ENCODE measurements around the gene IGF1.

The IGF1 gene

DNA sequence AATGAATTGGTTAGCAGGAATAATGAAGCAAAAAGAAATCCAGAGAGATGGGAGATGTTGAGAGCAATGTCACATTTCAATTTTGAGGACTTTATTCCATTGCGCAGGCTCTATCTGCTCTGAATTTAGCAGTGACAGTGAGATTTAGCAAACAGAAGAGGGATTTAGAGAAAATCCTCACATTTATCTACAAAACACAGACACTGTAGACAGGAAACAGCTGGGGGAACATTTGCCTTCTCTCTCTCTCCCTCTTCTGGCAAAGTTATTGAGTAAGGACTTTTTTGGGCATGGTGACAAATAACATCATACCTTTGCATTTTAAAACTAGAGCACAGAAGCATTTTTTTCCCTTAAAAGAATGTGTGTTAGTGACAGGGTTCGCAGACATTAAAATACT, at the start of gene IGF1:
TSS of gene IGF1 (minus strand) at position 158 of the 400 bp plus-strand sequence. CDS start 182 bp downstream, outside the sequence.
- DNase-seq (ENCODE audit: low read depth), result no peak

DNA sequence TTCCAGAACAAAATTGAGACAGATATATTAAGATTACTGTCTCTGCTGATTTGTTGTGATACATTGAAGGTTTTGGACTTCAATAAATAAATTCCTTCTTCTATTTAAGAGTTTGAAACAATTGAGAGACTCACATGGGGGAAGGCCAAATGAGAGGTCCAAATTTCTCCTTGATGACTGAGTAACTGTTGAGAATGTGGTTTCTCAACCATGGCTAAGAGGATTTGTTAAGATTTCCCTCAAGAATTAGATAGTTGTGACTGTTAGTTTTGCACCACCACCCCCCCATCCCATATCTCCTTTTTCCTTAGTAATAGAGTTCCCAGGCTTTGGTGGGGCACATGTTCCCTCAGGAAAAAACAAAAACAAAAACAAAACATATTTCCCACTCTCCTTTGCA, 47.7 kb upstream of the IGF1 start:
- DNase-seq (ENCODE audit: low read depth), result no peak

DNA sequence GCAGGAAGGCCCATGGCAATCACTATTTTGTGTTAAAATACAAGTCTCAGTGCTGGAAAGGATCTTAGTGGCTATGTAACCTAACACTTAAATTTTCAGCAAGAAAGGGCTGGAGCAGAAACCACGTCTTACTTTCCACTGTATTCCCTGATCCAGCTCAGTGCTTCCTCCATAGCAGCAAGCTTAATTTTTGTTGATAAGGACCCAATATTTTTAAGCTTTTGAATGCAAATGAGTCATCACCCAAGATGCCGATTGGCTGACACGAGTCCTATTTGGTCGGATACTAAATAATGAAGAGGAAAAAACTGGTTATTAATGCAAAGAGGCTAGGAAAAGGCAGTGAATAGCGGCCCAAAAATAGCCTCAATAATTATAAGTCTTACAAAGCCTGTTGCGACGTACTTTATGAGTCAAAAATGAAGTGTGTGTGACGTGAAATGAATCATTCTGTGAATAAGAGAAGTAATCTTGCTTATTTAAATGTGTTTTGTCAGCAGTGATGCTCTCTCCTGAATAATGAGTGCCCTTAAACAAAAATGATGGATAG, 46.9 kb upstream of the IGF1 start:
- DNase-seq (ENCODE audit: low read depth), result no peak

DNA sequence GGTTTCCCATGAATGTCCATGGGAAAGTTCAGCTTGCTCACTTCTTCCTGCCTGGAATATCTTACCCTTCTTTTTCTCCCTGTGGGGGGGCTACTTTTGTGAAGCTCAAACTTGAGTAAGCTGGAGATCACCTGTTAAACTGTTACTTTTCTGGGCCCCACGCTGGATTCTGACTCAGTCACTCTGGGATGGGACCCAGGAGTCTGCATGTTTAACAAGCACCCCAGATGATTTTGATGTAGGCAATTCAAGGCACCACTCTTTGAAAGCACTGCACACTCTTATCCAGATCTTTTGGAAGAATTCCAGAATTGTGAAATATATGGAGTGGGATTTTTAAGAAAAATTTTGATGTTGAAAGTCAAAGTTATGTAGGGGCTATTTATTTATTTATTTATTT, 46.3 kb upstream of the IGF1 start:
- DNase-seq (ENCODE audit: low read depth), result no peak

DNA sequence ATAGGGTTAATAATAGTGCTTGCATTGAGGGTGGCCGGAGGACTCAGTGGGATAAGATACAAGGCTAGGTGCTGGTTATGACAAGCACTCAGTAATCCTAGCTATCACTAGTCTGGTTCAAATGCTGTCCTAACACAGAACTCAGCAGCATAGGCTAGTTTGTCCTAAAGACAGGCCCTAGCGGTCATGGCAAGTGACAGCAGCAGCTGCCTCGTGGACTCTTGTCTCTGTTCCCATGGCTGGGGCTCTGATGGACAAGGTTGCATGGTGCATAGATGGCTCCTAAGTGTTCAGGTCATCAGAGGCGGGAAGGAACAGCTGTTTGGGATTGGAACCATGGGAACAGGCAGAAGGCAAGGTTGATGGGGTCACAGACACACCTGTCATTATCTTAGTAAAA, 42.4 kb upstream of the IGF1 start:
- no peak for DNase-seq (ENCODE audit: low read depth)

DNA sequence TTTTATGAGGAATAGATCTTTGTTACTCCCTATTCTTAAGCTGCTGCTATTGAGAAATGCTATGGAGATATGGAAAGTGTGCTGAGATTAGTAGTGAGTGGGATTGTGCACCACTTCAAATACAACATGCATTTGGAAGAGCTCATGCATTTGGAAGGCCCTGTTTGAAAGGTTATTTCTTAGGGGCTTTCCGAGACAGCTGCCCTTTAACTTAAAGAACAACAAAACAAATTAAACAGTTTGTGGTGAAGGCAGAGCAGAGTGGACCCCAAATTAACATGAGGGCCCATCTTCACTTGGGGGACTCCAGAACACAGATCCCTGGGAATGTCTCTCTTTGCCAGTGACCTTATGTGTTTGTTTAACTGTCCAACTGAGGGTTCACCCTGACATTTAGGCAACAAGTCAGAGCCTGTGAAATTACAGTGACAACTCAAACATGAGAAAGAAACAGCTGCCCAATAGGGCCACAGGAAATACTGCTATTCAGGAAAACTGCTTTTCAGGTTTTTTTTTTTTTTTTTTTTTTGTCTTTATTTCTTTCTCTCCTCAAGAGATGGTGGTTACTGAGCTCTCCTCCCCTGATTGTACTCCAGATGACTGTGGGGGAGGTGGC, 41.4 kb upstream of the IGF1 start:
- no peak for DNase-seq (ENCODE audit: low read depth)

DNA sequence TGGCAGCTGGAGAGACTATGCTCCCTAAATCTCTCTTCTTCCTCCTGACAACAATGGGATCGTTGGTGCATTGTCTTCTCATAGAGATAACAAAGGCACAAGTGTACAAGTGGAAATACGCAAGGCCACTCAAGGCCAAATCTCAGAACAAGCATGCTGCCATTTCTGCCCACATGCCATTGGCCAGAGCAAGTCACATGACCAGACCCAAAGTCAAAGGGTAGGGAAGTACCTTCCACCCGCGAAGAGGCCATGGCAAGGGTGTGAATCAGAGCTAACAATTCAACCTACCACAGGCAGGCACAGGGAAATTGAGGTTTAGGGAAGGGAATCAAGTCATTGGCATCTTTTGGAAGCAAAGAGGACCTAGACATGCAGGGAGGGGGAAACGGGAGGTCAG, 38.5 kb upstream of the IGF1 start:
- DNase-seq (ENCODE audit: low read depth), result no peak

DNA sequence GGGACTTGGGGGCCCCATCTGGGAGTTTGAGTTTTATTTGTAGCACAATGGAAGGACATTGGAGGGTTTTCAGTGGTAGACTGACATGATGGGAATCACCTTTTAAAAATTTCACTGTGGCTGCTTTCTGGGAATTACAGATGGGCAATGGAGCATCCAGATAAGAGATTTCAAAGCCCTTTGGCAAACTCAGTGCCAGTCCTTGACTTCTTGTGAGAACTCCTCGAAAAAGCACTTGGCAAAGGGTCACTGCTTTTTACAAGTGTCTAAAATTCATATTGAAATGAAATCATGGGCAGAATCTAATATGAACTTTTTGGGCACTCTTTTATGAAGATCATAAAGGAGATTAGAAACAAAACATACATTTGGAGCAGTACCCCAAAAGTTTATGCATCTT, 34.3 kb upstream of the IGF1 start:
- DNase-seq (ENCODE audit: low read depth), result no peak

DNA sequence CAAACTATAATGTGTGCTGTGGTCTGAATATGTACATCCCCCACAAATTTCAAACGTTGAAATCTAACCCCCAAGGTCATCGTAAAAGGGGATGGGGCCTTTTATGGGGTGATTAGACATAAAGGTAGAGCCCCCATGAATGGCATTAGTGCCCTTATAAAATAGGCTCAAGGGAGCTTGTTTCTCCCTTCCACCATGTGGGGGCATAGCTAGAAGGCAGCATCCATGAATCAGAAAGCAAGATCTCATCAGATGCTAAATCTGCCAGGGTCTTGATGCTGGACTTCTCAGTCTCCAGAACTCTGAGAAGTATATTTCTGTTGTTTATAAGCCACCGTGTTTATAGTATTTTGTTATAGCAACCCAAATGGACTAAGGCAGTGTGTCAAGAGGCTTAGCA, 33.4 kb upstream of the IGF1 start:
- DNase-seq (ENCODE audit: low read depth), result no peak

DNA sequence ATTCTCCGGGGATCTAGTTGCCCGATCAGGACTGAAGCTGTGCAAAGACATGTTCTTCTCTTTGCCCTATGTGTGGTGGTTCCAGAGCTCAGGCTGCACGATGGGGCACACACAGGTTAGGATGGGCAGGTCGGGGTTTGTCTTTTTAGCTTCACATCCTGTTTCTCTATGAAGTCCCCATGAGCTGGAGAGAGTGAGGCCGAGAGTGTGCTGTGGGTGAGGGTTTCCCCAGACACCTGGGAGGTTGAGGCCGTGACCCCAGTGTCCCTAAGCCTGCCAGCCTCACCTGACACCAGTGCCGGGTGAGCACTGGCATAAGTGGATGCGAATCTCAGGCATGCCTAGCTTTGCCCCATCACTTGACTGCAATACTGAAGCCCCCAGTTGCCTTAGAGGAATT, 32.9 kb upstream of the IGF1 start:
- DNase-seq (ENCODE audit: low read depth), result no peak

DNA sequence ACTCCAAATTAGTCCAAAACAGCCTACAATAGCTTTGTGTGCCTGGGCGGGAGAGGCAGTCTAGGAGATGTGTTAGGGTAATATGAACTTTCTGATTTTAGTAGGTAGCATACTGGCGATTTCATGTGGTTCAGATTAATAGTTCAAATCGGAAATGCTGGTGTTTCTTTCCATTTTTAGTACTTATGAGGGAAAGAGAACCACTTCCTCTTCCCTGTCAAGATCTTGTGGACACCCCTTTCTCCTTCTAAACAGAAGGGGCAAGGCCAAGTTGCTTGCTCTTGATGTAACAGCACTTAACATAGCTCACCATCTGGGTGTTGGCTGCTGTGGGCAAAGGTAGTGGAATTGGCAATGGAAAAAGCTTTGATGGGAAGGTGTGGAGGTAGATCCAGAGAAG, 32.2 kb upstream of the IGF1 start:
- no peak for DNase-seq (ENCODE audit: low read depth)

DNA sequence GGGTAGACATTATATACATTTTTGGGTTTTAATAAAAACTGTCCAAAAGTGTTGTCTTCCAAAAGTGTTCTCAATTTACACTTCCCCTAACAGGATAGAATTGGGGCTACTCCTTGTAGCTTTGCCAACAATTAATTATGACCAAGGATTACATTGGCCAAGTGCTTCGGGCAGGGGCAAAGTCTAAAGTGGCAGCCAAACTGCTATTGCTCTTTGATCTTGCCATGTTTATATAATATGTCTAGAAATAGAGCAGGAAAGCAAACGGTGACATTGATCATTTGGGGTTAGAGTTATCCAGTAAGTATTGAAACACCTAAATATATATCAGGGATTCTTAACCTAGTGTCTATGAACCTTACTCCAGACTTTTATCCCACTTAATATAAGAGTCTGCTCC, 31.2 kb upstream of the IGF1 start:
- DNase-seq (ENCODE audit: low read depth), result no peak

DNA sequence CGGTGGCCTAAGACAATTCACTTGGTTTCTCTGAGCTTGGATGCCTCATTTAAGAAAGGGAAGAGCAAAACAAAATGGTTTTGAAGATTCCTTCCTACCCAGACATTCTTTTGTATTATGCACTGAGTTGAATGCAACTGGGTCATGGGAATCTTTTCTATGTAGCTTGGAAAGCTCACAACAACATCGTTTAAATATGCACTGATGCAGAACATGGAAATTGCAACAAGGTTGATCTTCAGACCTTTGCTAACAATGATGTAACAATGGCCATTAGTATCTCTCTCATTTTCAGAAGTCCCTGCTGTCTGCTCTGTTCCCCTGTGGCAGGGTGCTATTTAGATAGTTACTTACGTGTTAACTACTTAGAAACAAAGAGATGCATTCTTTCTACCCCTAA, 30.1 kb upstream of the IGF1 start:
- no peak for DNase-seq (ENCODE audit: low read depth)

DNA sequence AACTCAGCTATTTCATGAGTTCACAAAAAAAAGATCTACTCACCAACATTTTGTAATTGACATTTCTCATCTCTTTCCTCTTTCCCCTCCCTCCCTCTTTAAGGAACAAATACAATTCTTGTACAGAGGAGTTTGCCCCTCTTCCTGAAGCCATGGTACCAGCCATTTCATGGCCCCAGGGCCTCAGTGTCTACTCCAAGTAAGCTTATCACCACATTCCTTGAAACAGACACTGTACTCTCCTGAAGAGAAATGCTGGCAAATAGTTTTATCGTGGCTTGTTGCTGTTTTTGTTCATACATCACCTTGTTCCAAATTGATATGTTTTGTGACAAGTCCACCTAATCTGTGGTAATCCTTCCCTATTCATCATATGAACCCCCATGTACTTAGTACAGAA, 29.7 kb upstream of the IGF1 start:
- DNase-seq (ENCODE audit: low read depth), result no peak

DNA sequence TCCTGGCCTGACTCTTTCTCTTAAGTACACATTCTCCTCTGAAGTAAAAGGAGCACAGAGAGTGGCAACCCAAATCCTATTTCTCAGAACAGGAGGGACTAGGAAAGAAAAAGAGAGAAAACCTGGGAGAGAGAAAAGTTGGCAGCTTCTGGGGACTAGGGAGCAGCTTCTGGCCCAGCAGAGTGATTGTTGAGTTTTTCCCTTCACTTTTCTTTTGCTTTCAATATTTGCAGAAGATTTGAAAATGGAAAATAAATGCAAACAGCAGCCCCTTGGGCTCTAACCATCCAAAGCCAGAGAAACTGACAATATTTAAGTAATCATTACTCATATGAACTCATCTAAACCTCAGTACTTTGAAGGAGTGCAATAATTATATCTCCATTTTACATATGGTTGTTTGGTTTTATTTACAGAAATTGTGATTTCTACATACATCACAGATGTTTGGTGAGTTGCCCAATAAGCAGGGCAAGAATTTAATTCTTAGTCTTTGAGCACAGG, 28.8 kb upstream of the IGF1 start:
- no peak for DNase-seq (ENCODE audit: low read depth)

DNA sequence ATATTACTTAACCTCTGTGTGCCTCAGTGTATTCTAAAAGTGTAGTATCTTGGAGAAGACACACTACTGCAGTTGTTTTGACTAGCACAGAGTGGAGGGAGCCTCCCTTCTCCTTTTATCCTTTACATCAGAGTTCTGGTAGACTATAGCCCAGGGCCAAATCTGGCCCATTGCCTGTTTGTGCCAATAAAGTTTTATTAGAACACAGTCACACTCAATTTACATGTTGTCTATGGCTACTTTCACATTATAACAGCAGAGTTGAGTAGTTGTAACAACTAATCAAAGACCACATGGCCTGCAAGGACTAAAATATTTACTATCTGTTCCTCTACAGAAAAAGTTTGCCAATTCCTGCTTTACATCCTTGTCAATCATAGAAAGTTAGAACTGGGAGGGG, 27.7 kb upstream of the IGF1 start:
- no peak for DNase-seq (ENCODE audit: low read depth)

DNA sequence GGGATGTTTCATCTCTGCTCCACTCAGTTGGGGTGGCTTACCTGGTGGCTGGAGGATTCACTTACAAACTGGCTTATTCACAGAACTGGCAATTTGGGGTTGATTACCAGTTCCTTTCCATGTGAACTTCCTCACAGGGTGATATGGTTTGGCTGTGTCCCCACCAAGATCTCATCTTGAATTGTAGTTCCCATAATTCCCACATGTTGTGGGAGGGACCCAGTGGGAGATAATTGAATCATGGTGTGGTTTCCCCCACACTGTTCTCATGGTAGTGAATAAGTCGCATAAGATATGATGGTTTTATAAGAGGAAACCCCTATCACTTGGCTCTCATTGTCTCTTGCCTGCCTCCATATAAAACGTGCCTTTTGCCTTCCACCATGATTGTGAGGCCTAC, 26.9 kb upstream of the IGF1 start:
- no peak for DNase-seq (ENCODE audit: low read depth)

DNA sequence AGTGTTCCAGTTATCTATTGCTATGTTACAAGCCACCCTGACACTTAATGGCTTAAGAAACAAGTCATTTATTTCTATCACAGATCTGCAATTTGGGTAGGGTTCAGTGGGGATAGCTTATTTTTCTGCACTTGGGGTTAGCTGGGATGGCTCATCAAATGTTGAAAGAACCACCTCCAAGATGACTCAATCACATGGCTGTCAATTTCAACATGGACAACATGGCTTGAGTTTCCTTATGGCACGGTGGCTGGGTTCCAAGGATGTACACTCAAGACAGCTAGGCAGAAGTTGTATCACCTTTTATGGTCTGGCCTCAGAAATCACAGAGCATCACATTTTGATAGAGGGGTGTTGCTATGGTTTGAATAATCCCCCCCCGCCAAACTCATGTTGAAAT, 24.5 kb upstream of the IGF1 start:
- DNase-seq (ENCODE audit: low read depth), result no peak

DNA sequence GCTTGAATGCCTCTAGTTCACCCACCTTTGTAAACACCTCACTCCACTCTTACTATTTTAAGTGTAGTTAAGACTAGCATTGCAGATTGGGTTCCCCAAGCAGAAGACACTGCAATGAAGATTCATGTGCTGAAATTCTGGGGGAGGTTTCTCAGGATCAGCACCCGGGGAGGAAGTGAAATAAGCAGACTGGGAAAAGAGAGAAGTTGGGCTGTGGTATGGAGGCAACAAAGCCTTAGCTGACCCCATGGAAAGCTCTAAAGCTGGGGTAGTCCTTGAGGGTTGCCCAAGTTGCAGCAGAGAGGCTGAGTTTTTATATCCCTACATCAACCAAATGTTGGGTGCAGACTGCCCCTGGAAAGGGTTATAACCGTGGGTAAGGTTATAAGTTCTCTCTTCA, 23.9 kb upstream of the IGF1 start:
- DNase-seq (ENCODE audit: low read depth), result no peak

DNA sequence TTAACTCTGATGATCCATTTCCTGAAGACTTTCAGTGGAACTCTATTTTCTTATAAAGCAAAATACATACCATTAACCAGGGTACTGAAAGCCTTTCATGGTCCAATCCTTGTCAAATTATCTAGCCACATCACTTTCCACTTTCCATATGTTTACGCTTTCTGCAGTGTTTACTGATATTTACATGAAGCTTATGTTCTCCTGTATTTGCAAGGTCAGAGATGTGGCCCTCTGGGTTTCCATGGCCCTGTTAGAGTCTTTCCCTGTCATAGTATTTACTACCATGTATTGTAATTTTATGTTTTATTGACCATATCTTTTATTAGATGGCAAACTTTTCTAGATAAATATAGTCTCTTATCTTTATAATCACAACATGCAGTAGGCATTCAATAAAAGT, 23.5 kb upstream of the IGF1 start:
- DNase-seq (ENCODE audit: low read depth), result no peak

DNA sequence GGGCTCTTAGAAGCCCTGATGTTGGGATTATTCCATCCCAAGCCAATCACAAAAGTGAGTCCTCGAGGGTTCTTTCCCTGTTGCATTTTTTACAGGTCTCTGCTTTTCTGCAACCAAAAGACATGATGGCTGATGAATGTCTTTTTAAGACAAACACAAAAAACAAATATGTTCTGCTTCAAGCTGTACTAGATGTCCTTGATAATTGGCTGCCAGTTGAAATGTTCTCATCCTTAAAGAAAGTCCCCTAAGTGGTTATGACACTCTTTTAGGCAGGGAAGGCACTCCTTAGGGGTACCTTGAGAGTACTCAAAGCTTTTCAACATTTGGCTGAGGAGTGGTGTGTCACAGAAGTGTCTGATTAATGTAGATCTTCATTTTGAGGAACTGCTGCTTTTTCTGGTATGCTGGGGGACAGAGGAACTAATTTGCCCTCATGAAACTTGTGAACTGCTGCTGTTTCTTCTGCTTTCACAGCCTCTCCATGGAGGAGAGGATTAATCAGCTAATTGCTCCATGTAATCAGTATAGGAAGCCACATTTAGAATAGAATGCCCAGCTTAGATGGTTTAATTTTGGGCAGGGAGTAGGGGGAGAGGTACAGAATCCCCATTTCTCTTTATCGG, 22.8 kb upstream of the IGF1 start:
- DNase-seq (ENCODE audit: low read depth), result no peak

DNA sequence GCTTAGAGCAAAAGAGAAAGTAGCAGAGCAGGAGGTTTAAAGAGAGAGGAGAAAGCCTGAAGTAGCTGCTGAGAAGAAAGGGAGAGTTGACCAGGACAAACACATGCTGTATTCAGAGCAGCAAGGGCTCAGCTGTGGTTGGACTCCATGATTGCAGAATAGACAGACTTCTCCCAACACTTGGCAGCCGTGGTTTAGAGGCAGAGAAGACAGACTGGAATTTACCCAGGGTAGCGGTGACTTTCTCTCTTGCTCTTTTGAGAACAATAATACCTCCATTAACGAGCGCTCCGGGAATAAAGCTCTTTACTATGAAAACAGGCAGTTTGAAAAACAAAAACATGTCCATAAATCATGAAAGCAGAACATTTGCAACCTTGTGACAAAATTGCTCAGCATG, 21.4 kb upstream of the IGF1 start:
- DNase-seq (ENCODE audit: low read depth), result no peak

DNA sequence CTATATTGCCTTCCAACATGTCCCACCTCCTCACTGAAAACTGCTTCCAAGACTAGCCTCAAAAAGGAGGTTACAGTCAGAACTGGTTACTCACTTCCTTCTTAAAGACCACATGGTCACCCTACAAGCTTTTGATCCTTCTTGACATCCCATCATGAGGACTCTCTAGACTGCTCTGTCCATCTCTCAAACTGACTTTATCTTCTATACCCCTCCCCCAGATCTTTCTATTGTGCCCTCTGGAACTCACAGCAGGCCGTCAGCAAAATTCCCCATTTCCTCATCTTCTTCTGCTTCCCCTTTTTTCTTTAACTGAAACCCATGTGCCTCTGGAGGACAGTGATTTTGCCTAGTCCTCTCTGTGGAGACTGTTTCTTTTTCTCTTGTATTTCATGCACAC, 18.1 kb upstream of the IGF1 start:
- no peak for DNase-seq (ENCODE audit: low read depth)

DNA sequence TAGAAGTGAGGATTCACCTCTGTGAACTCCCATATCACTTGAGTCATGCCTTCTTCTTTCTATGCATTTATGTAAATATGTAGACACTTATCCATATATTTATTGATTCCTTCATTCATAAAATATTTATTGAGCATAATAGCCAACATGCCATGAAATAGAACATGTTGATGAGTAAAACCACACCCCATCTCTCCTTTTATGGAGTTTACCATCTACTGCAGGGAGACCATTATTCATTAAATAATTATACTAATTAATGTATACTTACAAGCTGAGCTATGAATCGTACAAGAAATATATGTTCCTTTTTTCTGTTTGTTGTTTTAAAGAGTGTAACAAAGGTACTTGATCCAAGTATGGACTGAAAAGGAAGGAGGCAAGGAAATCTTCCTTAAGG, 17.4 kb upstream of the IGF1 start:
- DNase-seq (ENCODE audit: low read depth), result no peak
